GM12878 (cell line): ENCODE results near the gene EPHA4. TPM values are rescaled to one million over a fixed set of nuclear protein-coding genes. Genes with fewer than 3 reads are reported as not detected.

ENCODE experiments used
- ATAC-seq: fragments of 200-7000 bp; cut with Tn5 transposase; 3 replicates; pipeline ENCODE4 v1.9.1; 2020; ENCODE audit warnings: mild to moderate bottlenecking, moderate library complexity
- BruUV-seq: library from RNA; stranded (reverse); fragments of 400-500 nt; replicated peaks from 2 replicates; lab custom pipeline; 2021; lab: Mats Ljungman, UMichigan
- CTCF ChIA-PET: fragments of 300-600 bp; sonication (Branson Sonifier 250); formaldehyde crosslinking; extraction: SDS; loops from one replicate; lab custom pipeline; 2021; ENCODE audit warnings: inconsistent platforms; lab: Yijun Ruan, JAX
- POLR2A ChIA-PET: fragments of 350-600 bp; formaldehyde crosslinking; extraction: SDS; loops from one replicate; lab custom pipeline; 2021; ENCODE audit warnings: inconsistent platforms; lab: Charles Lee
- RAD21 ChIA-PET: fragments of 300-600 bp; sonication (Branson Sonifier 250); formaldehyde crosslinking; loops from one replicate; lab custom pipeline; 2023; ENCODE audit warnings: antibody characterized with exemption; ENCODE audit not compliant: unreplicated experiment; lab: Charles Lee
- SMC1A ChIA-PET: fragments of 300-600 bp; sonication (Branson Sonifier 250); formaldehyde crosslinking; loops from one replicate; lab custom pipeline; 2023; ENCODE audit not compliant: unreplicated experiment, uncharacterized antibody; lab: Charles Lee
- DNase-seq: peaks from one replicate; pipeline ENCODE4 v3.0.0-alpha.2; 2011; ENCODE audit warnings: low read depth, low spot score
- FAIRE-seq: peaks from 3 replicates; lab custom pipeline; 2011; peaks lifted over from hg19 to GRCh38; lab: Jason Lieb, UNC
- H2AFZ ChIP-seq: 2 replicates; pipeline ENCODE4 v1.6.0; 2011; ENCODE audit warnings: low read depth, low read length, control low read depth; ENCODE audit not compliant: control insufficient read depth
- H3K27ac ChIP-seq: 2 replicates; pipeline ENCODE4 v1.5.1; 2011; ENCODE audit warnings: control low read depth; ENCODE audit not compliant: control insufficient read depth, insufficient read depth
- H3K27me3 ChIP-seq, 2 experiments: replicated peaks in 1 of 2; 2 replicates each; pipeline versions ENCODE4 v1.6.0 to v1.6.1; 2011; ENCODE audit warnings: low read length in 1 of 2; ENCODE audit not compliant: control insufficient read depth in 2 of 2, insufficient read depth in 2 of 2
- H3K36me3 ChIP-seq, 2 experiments: 2 replicates each; pipeline ENCODE4 v1.5.1; 2011; ENCODE audit warnings: low read length in 1 of 2; ENCODE audit not compliant: control insufficient read depth in 2 of 2, insufficient read depth in 2 of 2
- H3K4me1 ChIP-seq: 2 replicates; pipeline ENCODE4 v1.6.1; 2011; ENCODE audit warnings: mild to moderate bottlenecking, low read length, moderate library complexity, mixed read lengths; ENCODE audit not compliant: control insufficient read depth, insufficient read depth
- H3K4me2 ChIP-seq: 2 replicates; pipeline ENCODE4 v1.6.0; 2011; ENCODE audit warnings: control low read depth; ENCODE audit not compliant: control insufficient read depth, insufficient read depth
- H3K4me3 ChIP-seq: fragments of 200-600 bp; sonication (generic); 2 replicates; pipeline ENCODE4 v1.5.1; 2016
- H3K79me2 ChIP-seq: 2 replicates; pipeline ENCODE4 v1.6.0; 2011; ENCODE audit warnings: low read length; ENCODE audit not compliant: control insufficient read depth, insufficient read depth
- H3K9ac ChIP-seq: 2 replicates; pipeline ENCODE4 v1.8.0; 2011; ENCODE audit warnings: low read length, control low read depth, mixed read lengths; ENCODE audit not compliant: control insufficient read depth, insufficient read depth
- H3K9me3 ChIP-seq: replicated peaks from 3 replicates; pipeline ENCODE4 v1.5.1; 2011; ENCODE audit warnings: mild to moderate bottlenecking, low read length; ENCODE audit not compliant: control insufficient read depth, insufficient read depth
- H4K20me1 ChIP-seq: 2 replicates; pipeline ENCODE4 v1.6.0; 2011; ENCODE audit not compliant: control insufficient read depth, insufficient read depth
- CEBPB ChIP-seq, 2 experiments: fragments of 150-350 bp in 1 of 2; IDR thresholded peaks; 2 replicates each; pipeline ENCODE4 v1.6.1; 2012 to 2014; ENCODE audit warnings: low read depth in 2 of 2, low read length in 2 of 2, borderline replicate concordance in 1 of 2, inconsistent platforms in 1 of 2
- CHD2 ChIP-seq: IDR thresholded peaks from 2 replicates; pipeline ENCODE4 v1.6.1; 2011; ENCODE audit warnings: low read depth, low read length, improper control_type of control experiment, borderline replicate concordance
- CREB1 ChIP-seq: IDR thresholded peaks from 2 replicates; pipeline ENCODE4 v1.6.1; 2012; ENCODE audit warnings: low read depth, mild to moderate bottlenecking, inconsistent platforms
- CREM ChIP-seq: IDR thresholded peaks from 2 replicates; pipeline ENCODE4 v1.6.1; 2014; ENCODE audit warnings: antibody characterized with exemption, low read depth
- EZH2 ChIP-seq: IDR thresholded peaks from 2 replicates; pipeline ENCODE4 v1.6.1; 2012; ENCODE audit warnings: low read depth, mild to moderate bottlenecking, control low read depth, inconsistent platforms, low read length, borderline replicate concordance; ENCODE audit not compliant: control insufficient read depth
- HDAC2 ChIP-seq: fragments of 200-600 bp; sonication (generic); IDR thresholded peaks from 2 replicates; pipeline ENCODE4 v1.6.1; 2017
- JUNB ChIP-seq: IDR thresholded peaks from 2 replicates; pipeline ENCODE4 v1.6.1; 2016; ENCODE audit warnings: antibody characterized with exemption, mild to moderate bottlenecking
- MTA3 ChIP-seq: IDR thresholded peaks from 2 replicates; pipeline ENCODE4 v1.6.1; 2012; ENCODE audit warnings: low read length, inconsistent platforms, borderline replicate concordance
- MXI1 ChIP-seq: fragments of 150-350 bp; IDR thresholded peaks from 2 replicates; pipeline ENCODE4 v1.6.1; 2011; ENCODE audit warnings: low read depth, mild to moderate bottlenecking, inconsistent platforms, low read length, improper control_type of control experiment
- MYC ChIP-seq: IDR thresholded peaks from 2 replicates; pipeline ENCODE4 v1.6.1; 2011; ENCODE audit warnings: mild to moderate bottlenecking, low read length, moderate library complexity, inconsistent platforms; ENCODE audit not compliant: insufficient read depth, insufficient replicate concordance, insufficient read length, severe bottlenecking
- NR2F1 ChIP-seq: fragments of 450-650 bp; conservative IDR thresholded peaks from 2 replicates; pipeline ENCODE4 v1.6.1; 2017; ENCODE audit warnings: mild to moderate bottlenecking
- RUNX3 ChIP-seq: IDR thresholded peaks from 2 replicates; pipeline ENCODE4 v1.6.1; 2012; ENCODE audit warnings: low read length, inconsistent platforms
- SREBF1 ChIP-seq: IDR thresholded peaks from 2 replicates; pipeline ENCODE4 v1.6.1; 2012; ENCODE audit warnings: mild to moderate bottlenecking, low read length
- SRF ChIP-seq, 2 experiments: IDR thresholded peaks; 2 replicates each; pipeline ENCODE4 v1.6.1; 2011; ENCODE audit warnings: low read depth in 2 of 2, low read length in 2 of 2, mild to moderate bottlenecking in 1 of 2, moderate library complexity in 1 of 2
- SUPT20H ChIP-seq: IDR thresholded peaks from 2 replicates; pipeline ENCODE4 v1.6.1; 2011; ENCODE audit warnings: low read depth, mild to moderate bottlenecking, low read length, moderate library complexity, borderline replicate concordance; ENCODE audit not compliant: control insufficient read depth
- ZNF622 ChIP-seq: fragments of 450-650 bp; IDR thresholded peaks from 2 replicates; pipeline ENCODE4 v1.6.1; 2017; ENCODE audit warnings: mild to moderate bottlenecking, inconsistent platforms
- WGBS: methylation state at CpG from one replicate; pipeline ENCODE4 v1.1.6; 2016; ENCODE audit warnings: low lambda C conversion rate; ENCODE audit not compliant: insufficient replicate concordance, insufficient coverage; ENCODE audit errors: missing lambda C conversion rate; 5-methylcytosine and 5-hydroxymethylcytosine counted together
- in situ Hi-C: fragments of 300-500 bp; cut with MboI; formaldehyde crosslinking; loops from 9 replicates; pipeline ENCODE4 v1.14.3; 2018; ENCODE audit warnings: mixed read lengths
- intact Hi-C: fragments of 100-400 bp; cut with micrococcal nuclease; formaldehyde crosslinking; loops from one replicate; pipeline ENCODE4 v1.14.2; 2022; ENCODE audit not compliant: unreplicated experiment
- polyA plus RNA-seq, 11 experiments: library from polyadenylated mRNA; depleted of rRNA in 4 of 11; unstranded in 6 of 11; stranded (reverse) in 5 of 11; fragments of >200 nt; fragmentation: Nextera tagmentation in 4 of 11; fragmentation: Illumina TruSeq in 1 of 11; extraction: Ambion mirVana in 4 of 11; extraction: Trizol in 1 of 11; gene quantifications; 1 replicate in 1 of 11; 2 replicates in 10 of 11; pipeline versions ENCODE4 v1.2.1 to v1.2.3, GENCODE V29; 2011 to 2016; ENCODE audit warnings: inconsistent platforms in 2 of 11, missing spikeins in 2 of 11, low read depth in 1 of 11
- total RNA-seq, 4 experiments: library from RNA; depleted of rRNA in 3 of 4; stranded (reverse); fragments of >200 nt in 3 of 4; fragmentation: Illumina TruSeq in 1 of 4; extraction: Trizol in 1 of 4; gene quantifications; 2 replicates each; pipeline versions ENCODE4 v1.2.1 to v1.2.3, GENCODE V29; 2013 to 2021
- TF ChIP-seq, protein P1 (sequence below): fragments of 450-650 bp; IDR thresholded peaks from 2 replicates; pipeline ENCODE4 v1.6.1; 2016; ENCODE audit warnings: mild to moderate bottlenecking
- TF ChIP-seq, protein P2 (sequence below): IDR thresholded peaks from 2 replicates; pipeline ENCODE4 v1.6.1; 2011; ENCODE audit warnings: low read depth, mild to moderate bottlenecking, low read length, moderate library complexity, borderline replicate concordance; ENCODE audit errors: extremely low read depth

The EPHA4 gene
- total and polyA plus RNA-seq, 10 of the 15 experiments (the other 5 are each of a cell fraction or from before 2014, with no cell fraction given), result 0.06 to 1.5 (median 0.33) TPM; not detected in 1

DNA sequence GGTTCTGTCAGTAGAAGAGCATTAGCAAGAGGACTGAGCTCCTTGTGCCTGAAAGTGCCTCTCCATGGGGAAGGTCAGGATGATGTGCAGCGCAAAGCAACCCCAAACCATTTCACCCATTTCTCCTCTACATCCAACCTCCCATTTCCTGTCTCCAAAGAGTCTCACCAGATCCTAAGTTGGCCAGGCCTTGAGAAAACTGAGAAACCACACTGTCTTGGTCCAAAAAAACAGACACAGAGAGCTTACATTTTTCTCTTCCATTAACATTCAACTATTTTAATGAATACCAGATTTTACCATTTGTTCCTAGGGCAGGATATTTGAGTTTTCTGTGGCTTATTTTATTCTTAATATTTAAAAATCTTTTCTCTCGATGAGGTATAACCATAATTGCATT, 195.0 kb downstream of the EPHA4 start:
- ChIA-PET CTCF (no interaction called here), POLR2A (no interaction called here), RAD21 (no interaction called here)

More for the DNA sequence above, 195.0 kb downstream of the EPHA4 start:
- DNase-seq, result no peak
- no peaks in the 10 kb centered on the region for H3K79me2 ChIP-seq
- in situ Hi-C loops (no loop called here), intact Hi-C loops (no loop called here)
- WGBS, result 45% methylated on average over 2 of the region's 2 CpGs
- no peaks in the 10 kb centered on the region for H3K27me3 ChIP-seq
- H3K9me3 ChIP-seq, result no peaks in the 10 kb centered on the region
- no peaks in the 10 kb centered on the region for H3K36me3 ChIP-seq
- H4K20me1 ChIP-seq, result no peaks in the 10 kb centered on the region
- no peak for FAIRE-seq
- ATAC-seq, result no peak
- TF ChIP-seq HDAC2, result no peak
- TF ChIP-seq, protein P1, sequence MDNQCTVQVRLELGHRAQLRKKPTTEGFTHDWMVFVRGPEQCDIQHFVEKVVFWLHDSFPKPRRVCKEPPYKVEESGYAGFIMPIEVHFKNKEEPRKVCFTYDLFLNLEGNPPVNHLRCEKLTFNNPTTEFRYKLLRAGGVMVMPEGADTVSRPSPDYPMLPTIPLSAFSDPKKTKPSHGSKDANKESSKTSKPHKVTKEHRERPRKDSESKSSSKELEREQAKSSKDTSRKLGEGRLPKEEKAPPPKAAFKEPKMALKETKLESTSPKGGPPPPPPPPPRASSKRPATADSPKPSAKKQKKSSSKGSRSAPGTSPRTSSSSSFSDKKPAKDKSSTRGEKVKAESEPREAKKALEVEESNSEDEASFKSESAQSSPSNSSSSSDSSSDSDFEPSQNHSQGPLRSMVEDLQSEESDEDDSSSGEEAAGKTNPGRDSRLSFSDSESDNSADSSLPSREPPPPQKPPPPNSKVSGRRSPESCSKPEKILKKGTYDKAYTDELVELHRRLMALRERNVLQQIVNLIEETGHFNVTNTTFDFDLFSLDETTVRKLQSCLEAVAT, result no peak
- TF ChIP-seq MYC, result no peak
- TF ChIP-seq RUNX3, result no peak
- no peak for TF ChIP-seq MXI1
- TF ChIP-seq JUNB, result no peak
- TF ChIP-seq NR2F1, result no peak
- TF ChIP-seq, protein P2, sequence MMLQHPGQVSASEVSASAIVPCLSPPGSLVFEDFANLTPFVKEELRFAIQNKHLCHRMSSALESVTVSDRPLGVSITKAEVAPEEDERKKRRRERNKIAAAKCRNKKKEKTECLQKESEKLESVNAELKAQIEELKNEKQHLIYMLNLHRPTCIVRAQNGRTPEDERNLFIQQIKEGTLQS, result no peak
- TF ChIP-seq CEBPB (IDR thresholded peaks at IDR 0.05; ENCODE audit: borderline replicate concordance in 1 of 2, low read depth in 2 of 2, low read length in 2 of 2), result no peak
- no peak for TF ChIP-seq EZH2
- TF ChIP-seq ZNF622, result no peak
- TF ChIP-seq MTA3, result no peak
- no peak for TF ChIP-seq CREM
- TF ChIP-seq CHD2, result no peak
- TF ChIP-seq CREB1, result no peak
- no peak for TF ChIP-seq SREBF1
- no peak for TF ChIP-seq SUPT20H
- TF ChIP-seq SRF (IDR thresholded peaks at IDR 0.05; ENCODE audit: low read depth in 2 of 2, low read length in 2 of 2), result no peak
- SMC1A ChIA-PET, result interaction anchor here (0.9 to 1.4 kb wide), 3 partner anchors 13 to 61 kb away, joined by 3 to 6 read pairs (median 3); no protein-coding TSS in a partner anchor
- no peak overlapping the region for H3K4me3 ChIP-seq
- H3K4me1 ChIP-seq, result no peaks in the 10 kb centered on the region
- no peak overlapping the region for H3K27ac ChIP-seq
- no TSS peak for BruUV-seq
- no peak overlapping the region for H3K4me2 ChIP-seq
- H3K9ac ChIP-seq, result no peak overlapping the region
- H2AFZ ChIP-seq, result no peak overlapping the region
